Activated T-helper 17 cell treated with anti-CD3 and anti-CD28 coated beads, Interleukin-2, amount 50 U/mL, for 72 hours (primary cell): ENCODE results near the gene KCNK18. TPM values are rescaled to one million over a fixed set of nuclear protein-coding genes. Genes with fewer than 3 reads are reported as not detected.

Experiments used
- total RNA-seq, 2 donors: library from RNA; stranded (reverse); gene quantifications; one replicate each; pipeline ENCODE4 v1.2.3, GENCODE V29; 2022

KCNK18 gene
- total RNA-seq, 2 donors from 2014 or later = not detected

Other genes with a start within 250 kb of the KCNK18 start
- gene SHTN1, start 192.3 kb upstream of the KCNK18 start, total RNA-seq = under 1 TPM; 0.13 to 0.28 TPM
- gene VAX1, start 59.2 kb upstream of the KCNK18 start, total RNA-seq = not detected
- under 1 TPM in 1 of 2 donors, not detected in 1; 0.05 TPM for gene SLC18A2, start 43.6 kb downstream of the KCNK18 start, total RNA-seq
- gene PDZD8, start 178.0 kb downstream of the KCNK18 start, total RNA-seq = 10 to 100 TPM; 14.7 to 15.6 TPM